GM21360 (cell line): ENCODE results near the gene STOX2.

Experiments
- ATAC-seq: cut with Tn5 transposase; IDR thresholded peaks from one replicate; pipeline ENCODE4 v1.9.1; 2021; ENCODE audit warnings: mild to moderate bottlenecking, moderate library complexity; ENCODE audit not compliant: unreplicated experiment

STOX2 gene

DNA sequence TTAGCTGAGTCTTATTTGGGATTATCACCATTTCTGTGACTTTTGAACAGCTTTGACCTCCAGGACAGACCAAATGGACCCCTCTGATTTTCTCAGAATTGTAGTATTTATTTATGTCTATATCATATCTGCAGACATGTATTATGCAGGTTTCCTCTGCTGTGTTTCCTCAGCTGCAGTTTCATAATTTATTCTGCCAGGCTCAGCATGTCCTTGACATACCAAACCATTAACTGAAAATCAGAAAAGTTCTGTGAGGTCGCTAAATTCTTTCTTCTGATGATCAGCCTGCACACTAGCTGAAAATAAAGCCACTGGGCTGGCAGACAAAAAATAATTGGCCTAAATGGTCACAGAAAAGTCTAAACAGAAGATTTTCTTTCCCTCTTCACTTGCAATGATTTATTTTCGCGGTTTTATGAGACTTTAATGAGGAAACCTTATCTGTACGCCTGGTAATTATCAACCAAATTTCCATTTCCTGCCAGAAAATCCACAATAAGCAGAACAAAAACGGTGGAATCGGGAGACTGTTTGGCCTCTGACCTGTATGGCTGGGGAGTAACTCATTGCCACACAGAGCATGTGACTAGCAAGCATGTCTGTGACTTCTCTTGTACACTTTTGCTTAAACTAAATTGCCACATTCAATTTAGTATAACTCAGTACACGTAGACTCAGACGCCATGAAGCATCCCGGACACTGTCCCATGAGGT, 161.6 kb downstream of the STOX2 start:
- ATAC-seq = no peak

- ATAC-seq = no peak
These were observed 162.9 kb downstream of the STOX2 start for GRCh38 chr4:184067931-184068554.
